Measurements from ENCODE around the gene MYBBP1A. TPM values are rescaled to one million over a fixed set of nuclear protein-coding genes. Genes with fewer than 3 reads are reported as not detected.

Gene MYBBP1A
- total and polyA plus RNA-seq, 2 of the 13 experiments (the other 11 are each of a cell fraction or from before 2014, with no cell fraction given) = 18.6 to 54.8 TPM

DNA sequence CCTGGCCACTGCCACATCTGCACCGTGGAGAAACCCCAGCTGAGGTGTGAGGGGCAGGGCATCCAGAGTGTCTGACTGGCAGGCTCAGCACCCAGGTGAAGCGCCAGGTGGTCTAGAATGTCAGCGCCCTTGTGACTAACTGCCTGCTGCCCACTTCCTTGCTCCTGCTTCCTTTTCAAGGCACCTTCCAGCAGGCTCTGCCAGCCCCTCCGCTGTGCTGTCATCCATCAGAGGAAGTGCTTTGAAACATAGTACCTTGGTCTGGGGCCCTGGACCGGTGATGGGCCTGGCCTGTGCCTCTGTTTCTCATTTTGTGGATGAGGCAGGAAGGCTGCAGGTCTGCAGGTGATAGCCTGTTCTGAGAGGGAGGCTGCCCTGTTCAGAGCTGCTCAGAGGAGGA, 51.0 kb downstream of the MYBBP1A start:
- H3K4me2 ChIP-seq (ENCODE audit: low read depth, low read length) = no peak overlapping the region

More for the DNA sequence above, 51.0 kb downstream of the MYBBP1A start:
- H4K20me1 ChIP-seq (ENCODE audit: insufficient read depth, low read length) = 0 out of 2 replicates have a peak, but pooled peaks cover 6% of the 10 kb centered on the region
- H3K9me3 ChIP-seq (ENCODE audit: low read length) = no peaks in the 10 kb centered on the region
- H3K9ac ChIP-seq (ENCODE audit: insufficient read depth, low read depth, low read length) = no peak overlapping the region
- no peak for DNase-seq (ENCODE audit: low spot score)
- H3K79me2 ChIP-seq (ENCODE audit: insufficient read depth, low read length) = no peaks in the 10 kb centered on the region
- in situ Hi-C loops (cut with HindIII; ENCODE audit: extremely low pct_ligation_motif_present, low pct_unique_long_range_greater_than_20kb) = no loop called here
- no peak for ATAC-seq
- H3K4me1 ChIP-seq (ENCODE audit: insufficient read depth, low read length) = peaks cover 22% of the 10 kb centered on the region
- CTCF ChIA-PET (ENCODE audit: low intra/inter-chr PET ratio, low total read pairs) = no interaction called here
- TF ChIP-seq NR3C1 (CRISPR knock-in tag; IDR thresholded peaks at IDR 0.05) (no peak), ZNF326 (CRISPR knock-in tag; IDR thresholded peaks at IDR 0.05; ENCODE audit: borderline replicate concordance) (no peak), ZNF558 (CRISPR knock-in tag; IDR thresholded peaks at IDR 0.05; ENCODE audit: borderline replicate concordance) (no peak), TMF1 (CRISPR knock-in tag; IDR thresholded peaks at IDR 0.05; ENCODE audit: low read depth) (no peak), ZZZ3 (CRISPR knock-in tag; IDR thresholded peaks at IDR 0.05; ENCODE audit: borderline replicate concordance) (no peak), ATRX (CRISPR knock-in tag; IDR thresholded peaks at IDR 0.05; ENCODE audit: borderline replicate concordance) (no peak), SCMH1 (CRISPR knock-in tag; IDR thresholded peaks at IDR 0.05; ENCODE audit: borderline replicate concordance) (no peak), PPARG (CRISPR knock-in tag; conservative IDR thresholded peaks at IDR 0.05) (no peak), ZNF605 (CRISPR knock-in tag; IDR thresholded peaks at IDR 0.05) (no peak), MATR3 (CRISPR knock-in tag; IDR thresholded peaks at IDR 0.05) (no peak), ZNF317 (CRISPR knock-in tag; IDR thresholded peaks at IDR 0.05) (no peak), TEAD3 (CRISPR knock-in tag; optimal IDR thresholded peaks at IDR 0.05; ENCODE audit: borderline replicate concordance) (no peak), KDM3A (CRISPR knock-in tag; IDR thresholded peaks at IDR 0.05; ENCODE audit: low read depth) (no peak)
- TF ChIP-seq, protein P1, sequence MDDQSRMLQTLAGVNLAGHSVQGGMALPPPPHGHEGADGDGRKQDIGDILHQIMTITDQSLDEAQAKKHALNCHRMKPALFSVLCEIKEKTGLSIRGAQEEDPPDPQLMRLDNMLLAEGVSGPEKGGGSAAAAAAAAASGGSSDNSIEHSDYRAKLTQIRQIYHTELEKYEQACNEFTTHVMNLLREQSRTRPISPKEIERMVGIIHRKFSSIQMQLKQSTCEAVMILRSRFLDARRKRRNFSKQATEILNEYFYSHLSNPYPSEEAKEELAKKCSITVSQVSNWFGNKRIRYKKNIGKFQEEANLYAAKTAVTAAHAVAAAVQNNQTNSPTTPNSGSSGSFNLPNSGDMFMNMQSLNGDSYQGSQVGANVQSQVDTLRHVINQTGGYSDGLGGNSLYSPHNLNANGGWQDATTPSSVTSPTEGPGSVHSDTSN (CRISPR knock-in tag; IDR thresholded peaks at IDR 0.05; ENCODE audit: borderline replicate concordance) = no peak
- TF ChIP-seq, protein P2, sequence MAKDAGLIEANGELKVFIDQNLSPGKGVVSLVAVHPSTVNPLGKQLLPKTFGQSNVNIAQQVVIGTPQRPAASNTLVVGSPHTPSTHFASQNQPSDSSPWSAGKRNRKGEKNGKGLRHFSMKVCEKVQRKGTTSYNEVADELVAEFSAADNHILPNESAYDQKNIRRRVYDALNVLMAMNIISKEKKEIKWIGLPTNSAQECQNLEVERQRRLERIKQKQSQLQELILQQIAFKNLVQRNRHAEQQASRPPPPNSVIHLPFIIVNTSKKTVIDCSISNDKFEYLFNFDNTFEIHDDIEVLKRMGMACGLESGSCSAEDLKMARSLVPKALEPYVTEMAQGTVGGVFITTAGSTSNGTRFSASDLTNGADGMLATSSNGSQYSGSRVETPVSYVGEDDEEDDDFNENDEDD (CRISPR knock-in tag; IDR thresholded peaks at IDR 0.05; ENCODE audit: borderline replicate concordance) = no peak
- TF ChIP-seq, protein P3, sequence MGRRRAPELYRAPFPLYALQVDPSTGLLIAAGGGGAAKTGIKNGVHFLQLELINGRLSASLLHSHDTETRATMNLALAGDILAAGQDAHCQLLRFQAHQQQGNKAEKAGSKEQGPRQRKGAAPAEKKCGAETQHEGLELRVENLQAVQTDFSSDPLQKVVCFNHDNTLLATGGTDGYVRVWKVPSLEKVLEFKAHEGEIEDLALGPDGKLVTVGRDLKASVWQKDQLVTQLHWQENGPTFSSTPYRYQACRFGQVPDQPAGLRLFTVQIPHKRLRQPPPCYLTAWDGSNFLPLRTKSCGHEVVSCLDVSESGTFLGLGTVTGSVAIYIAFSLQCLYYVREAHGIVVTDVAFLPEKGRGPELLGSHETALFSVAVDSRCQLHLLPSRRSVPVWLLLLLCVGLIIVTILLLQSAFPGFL (CRISPR knock-in tag; IDR thresholded peaks at IDR 0.05) = no peak
- H2AFZ ChIP-seq (ENCODE audit: low read length) = no peak overlapping the region
- H3K36me3 ChIP-seq (replicated peaks in 1 of 2; ENCODE audit: control insufficient read depth in 1 of 2, insufficient read depth in 2 of 2, low read length in 2 of 2) = no peaks in the 10 kb centered on the region
- 12% methylated on average over 3 of the region's 5 CpGs for WGBS (ENCODE audit: low lambda C conversion rate)
- peaks cover 4 to 68% of the 10 kb centered on the region in 2 experiments; a peak in 4 of 5 replicates for H3K27me3 ChIP-seq (ENCODE audit: control insufficient read depth in 1 of 2, insufficient read depth in 2 of 2, low read length in 2 of 2)
- no peak overlapping the region for H3K4me3 ChIP-seq (replicated peaks in 1 of 3; ENCODE audit: insufficient read depth in 1 of 3, low read depth in 2 of 3, low read length in 3 of 3)
- intact Hi-C loops (cut with micrococcal nuclease; ENCODE audit: unreplicated experiment) = no loop called here
- POLR2A ChIA-PET = no interaction called here
- no peak overlapping the region for H3K27ac ChIP-seq (ENCODE audit: extremely low read length, insufficient read depth, low read length)
- BruUV-seq (replicated peaks) = no TSS peak
- no peak for FAIRE-seq
